GM19397 (cell line): ENCODE measurements around the gene ADARB2.
"Not testable (repeated sequence)": the region's sequence is repeated elsewhere in the genome, so short reads cannot be mapped to it uniquely, and the experiment has no call there.

Experiments used
- ATAC-seq: cut with Tn5 transposase; IDR thresholded peaks from one replicate; pipeline ENCODE4 v1.9.1; 2021; ENCODE audit warnings: mild to moderate bottlenecking, moderate library complexity; ENCODE audit not compliant: unreplicated experiment

ADARB2 gene

GRCh38 chr10:1362589-1363445, 374.5 kb downstream of the ADARB2 start:
- ATAC-seq = no peak

GRCh38 chr10:1361411-1362105, 375.8 kb downstream of the ADARB2 start:
- no peak for ATAC-seq

GRCh38 chr10:1360558-1361164, 376.7 kb downstream of the ADARB2 start:
- ATAC-seq = no peak

- no peak for ATAC-seq
Observed at GRCh38 chr10:1360011-1360557, 377.2 kb downstream of the ADARB2 start.

- ATAC-seq = no peak
Observed at GRCh38 chr10:1359626-1359955, 377.7 kb downstream of the ADARB2 start.

GRCh38 chr10:1358860-1359625, 378.3 kb downstream of the ADARB2 start:
- ATAC-seq = no peak

- no peak for ATAC-seq
Observed at GRCh38 chr10:1358147-1358546, 379.2 kb downstream of the ADARB2 start.

- no peak for ATAC-seq
Observed at GRCh38 chr10:1356349-1356748, 381.0 kb downstream of the ADARB2 start.

- ATAC-seq = no peak
Observed at GRCh38 chr10:1354809-1355710, 382.3 kb downstream of the ADARB2 start.

- ATAC-seq = not testable (repeated sequence)
Observed at GRCh38 chr10:1352296-1352695, 385.0 kb downstream of the ADARB2 start.

- ATAC-seq = no peak
Observed at GRCh38 chr10:1348773-1349050, 388.6 kb downstream of the ADARB2 start.

GRCh38 chr10:1347962-1348772, 389.2 kb downstream of the ADARB2 start:
- no peak for ATAC-seq

- no peak for ATAC-seq
Observed at GRCh38 chr10:1347525-1347924, 389.8 kb downstream of the ADARB2 start.

GRCh38 chr10:1346201-1346600, 391.1 kb downstream of the ADARB2 start:
- ATAC-seq = no peak

- no peak for ATAC-seq
Observed at GRCh38 chr10:1345368-1345767, 392.0 kb downstream of the ADARB2 start.

- no peak for ATAC-seq
Observed at GRCh38 chr10:1344846-1345245, 392.5 kb downstream of the ADARB2 start.

- no peak for ATAC-seq
Observed at GRCh38 chr10:1344408-1344807, 392.9 kb downstream of the ADARB2 start.

- ATAC-seq = no peak
Observed at GRCh38 chr10:1343176-1343575, 394.1 kb downstream of the ADARB2 start.

GRCh38 chr10:1341052-1341451, 396.3 kb downstream of the ADARB2 start:
- ATAC-seq = not testable (repeated sequence)
